Activated naive CD4-positive, alpha-beta T cell treated with anti-CD3 and anti-CD28 coated beads for 36 hours (primary cell): ENCODE data around the gene CFAP61. TPM values are rescaled to one million over a fixed set of nuclear protein-coding genes. Genes with fewer than 3 reads are reported as not detected.
A peak's percentile ranks its signal among the peaks of the same experiment; 100 is the strongest.

Source experiments
- CTCF ChIA-PET: fragments of 350-600 bp; sonication (Branson Sonifier 250); formaldehyde crosslinking; loops from one replicate; lab custom pipeline; 2021; ENCODE audit warnings: antibody characterized with exemption; lab: Charles Lee
- DNase-seq: peaks from one replicate; pipeline ENCODE4 v3.0.0-alpha.2; 2020
- H3K27ac Mint-ChIP-seq: one replicate; pipeline ENCODE4 v1.8.0; 2021; ENCODE audit warnings: mild to moderate bottlenecking, mixed read lengths
- H3K27me3 Mint-ChIP-seq: one replicate; pipeline ENCODE4 v1.8.0; 2021; ENCODE audit warnings: low read depth, mixed read lengths
- H3K36me3 Mint-ChIP-seq: one replicate; pipeline ENCODE4 v1.8.0; 2021; ENCODE audit warnings: low read depth, mixed read lengths
- H3K4me1 Mint-ChIP-seq: one replicate; pipeline ENCODE4 v1.8.0; 2021; ENCODE audit warnings: low read depth, mixed read lengths
- H3K4me3 Mint-ChIP-seq: one replicate; pipeline ENCODE4 v1.8.0; 2021; ENCODE audit warnings: mild to moderate bottlenecking, moderate library complexity, mixed read lengths
- H3K9me3 Mint-ChIP-seq: one replicate; pipeline ENCODE4 v1.8.0; 2021; ENCODE audit warnings: mixed read lengths
- intact Hi-C: fragments of 100-400 bp; cut with micrococcal nuclease; formaldehyde crosslinking; loops from one replicate; pipeline ENCODE4 v1.15.1; 2023
- total RNA-seq, 2 experiments: library from RNA; stranded (reverse); gene quantifications; one replicate each; pipeline ENCODE4 v1.2.3, GENCODE V29; 2021

CFAP61 gene
- total RNA-seq, 2 experiments from 2014 or later, result not detected

DNA sequence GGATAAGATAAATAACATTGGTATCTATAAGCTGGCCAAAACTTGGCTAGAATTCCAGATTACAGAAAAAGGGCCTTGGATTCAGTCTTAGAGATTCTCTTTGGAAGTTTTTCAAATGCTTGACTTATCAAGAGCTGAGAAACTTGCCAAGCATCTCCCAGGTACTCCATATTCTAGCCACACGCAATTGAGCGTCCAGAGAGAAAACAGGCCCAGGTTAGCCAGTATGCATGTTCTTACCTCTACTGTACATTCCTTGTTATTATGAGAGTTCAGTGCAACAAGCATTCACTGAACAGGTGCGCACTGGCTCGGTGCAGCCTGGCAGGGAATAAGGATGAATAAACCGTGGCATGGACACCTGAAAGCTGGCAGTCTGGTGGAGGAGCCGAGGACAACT is 13.7 kb upstream of the CFAP61 start:
- Mint-ChIP-seq H3K4me3 (no peak overlapping the region), H3K36me3 (peaks cover 45% of the 10 kb centered on the region), H3K27ac (no peak overlapping the region), H3K4me1 (no peaks in the 10 kb centered on the region), H3K27me3 (no peaks in the 10 kb centered on the region), H3K9me3 (no peaks in the 10 kb centered on the region)
- CTCF ChIA-PET, result no interaction called here
- DNase-seq, result no peak
- intact Hi-C loops, result no loop called here

DNA sequence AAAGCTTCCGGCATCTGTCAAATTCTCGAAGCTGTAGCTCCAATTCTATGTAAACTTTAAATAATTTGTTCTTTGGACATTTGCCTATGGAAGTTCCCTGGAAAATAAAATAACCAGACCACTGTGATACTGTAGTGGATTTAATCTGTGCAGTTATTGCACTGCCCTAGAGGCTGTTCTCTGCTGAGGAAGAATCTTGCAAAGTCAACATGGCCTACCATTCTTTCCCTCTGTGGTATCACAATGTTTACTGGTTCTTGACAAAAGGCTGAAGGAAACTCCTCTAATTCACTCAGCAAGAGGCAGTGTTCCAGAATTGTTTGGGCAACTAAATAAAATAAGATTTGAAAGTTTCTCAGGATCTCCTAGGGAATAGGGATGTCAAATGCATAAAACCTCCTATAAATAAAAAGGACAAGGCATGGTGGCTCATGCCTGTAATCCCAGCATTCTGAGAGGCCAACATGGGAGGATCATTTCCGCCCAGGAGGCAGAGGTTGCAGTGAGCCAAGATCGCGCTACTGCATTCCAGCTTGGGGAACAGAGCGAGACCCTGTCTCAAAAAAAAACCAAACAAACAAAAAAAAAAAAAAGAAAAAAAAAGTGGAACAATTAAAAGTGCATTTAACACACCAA is 12.5 kb upstream of the CFAP61 start:
- intact Hi-C loops, result no loop called here
- Mint-ChIP-seq H3K9me3 (no peaks in the 10 kb centered on the region), H3K36me3 (peaks cover 49% of the 10 kb centered on the region), H3K4me1 (peaks cover 5% of the 10 kb centered on the region), H3K27ac (no peak overlapping the region), H3K27me3 (no peaks in the 10 kb centered on the region), H3K4me3 (no peak overlapping the region)
- DNase-seq, result no peak
- CTCF ChIA-PET, result no interaction called here

DNA sequence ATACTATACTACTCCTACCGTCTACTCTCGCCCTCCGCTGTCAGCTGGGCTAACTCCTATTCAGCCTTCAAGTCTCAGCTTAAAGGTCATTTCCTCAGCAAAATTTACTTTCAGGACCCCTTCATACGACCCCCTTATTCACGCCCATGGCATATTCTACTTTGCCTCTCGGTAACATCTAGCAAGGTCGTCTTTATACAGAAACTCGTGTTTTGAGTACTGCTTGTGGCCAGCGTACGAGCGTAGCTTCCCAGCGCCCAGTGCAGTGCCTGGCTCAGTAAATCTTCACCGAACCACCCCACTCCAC is 612 bp upstream of the CFAP61 start:
- CTCF ChIA-PET, result interaction anchor here (0.7 to 3.2 kb wide), 4 partner anchors 36 to 1184 kb away, joined by 3 to 18 read pairs (median 3); partner anchors contain the start of gene NAA20
- Mint-ChIP-seq H3K27me3 (peaks cover 5% of the 10 kb centered on the region), H3K4me3 (peak overlapping the region; percentile 97), H3K27ac (peak overlapping the region; percentile 96), H3K36me3 (peaks cover 21% of the 10 kb centered on the region), H3K4me1 (peaks cover 14% of the 10 kb centered on the region), H3K9me3 (no peaks in the 10 kb centered on the region)
- DNase-seq, result no peak
- intact Hi-C loops, result loop anchor here (1.0 to 10.0 kb wide), 6 partner anchors 34 to 1544 kb away; partner anchors contain the start of genes KIZ, NAA20, RALGAPA2 and SEC23B

DNA sequence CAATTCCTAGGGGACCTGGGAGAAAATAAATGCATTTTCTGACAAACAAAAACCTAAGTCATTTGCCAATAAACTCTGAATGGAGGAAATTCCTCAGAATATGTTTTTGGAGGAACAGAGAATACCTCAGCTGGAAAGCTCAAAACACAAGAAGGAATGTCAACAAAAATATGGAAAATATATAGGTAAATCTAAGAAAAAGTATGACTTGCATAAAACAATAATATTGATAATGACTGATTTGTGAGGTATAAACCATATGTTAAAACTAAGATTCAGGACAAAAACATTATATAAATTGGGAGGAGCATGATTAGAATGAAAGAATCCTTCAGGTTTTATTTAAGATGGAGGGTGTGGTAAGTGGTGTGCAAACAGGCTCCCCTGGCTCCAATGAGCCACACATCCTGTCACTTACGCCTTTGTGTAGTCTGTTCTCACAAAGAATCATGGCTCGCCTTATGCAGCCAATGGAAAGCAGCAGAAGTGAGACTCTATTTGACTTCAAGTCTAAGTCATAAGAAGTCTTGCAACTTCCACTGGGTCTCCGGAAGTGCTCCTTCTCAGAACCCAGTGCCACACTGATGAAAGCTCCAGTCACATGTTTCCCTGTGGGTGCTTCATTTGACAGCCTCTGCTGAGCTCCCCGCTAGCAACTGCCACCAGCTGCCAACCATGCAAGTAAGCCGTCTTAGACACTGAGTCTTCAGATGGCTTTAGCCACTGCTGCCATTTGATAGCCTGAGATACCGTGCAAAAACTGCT is 8.1 kb downstream of the CFAP61 start:
- Mint-ChIP-seq H3K36me3 (no peaks in the 10 kb centered on the region), H3K27me3 (peaks cover 17% of the 10 kb centered on the region), H3K4me3 (no peak overlapping the region), H3K9me3 (no peaks in the 10 kb centered on the region), H3K27ac (no peak overlapping the region), H3K4me1 (no peaks in the 10 kb centered on the region)
- DNase-seq, result no peak
- CTCF ChIA-PET, result no interaction called here
- intact Hi-C loops, result no loop called here

DNA sequence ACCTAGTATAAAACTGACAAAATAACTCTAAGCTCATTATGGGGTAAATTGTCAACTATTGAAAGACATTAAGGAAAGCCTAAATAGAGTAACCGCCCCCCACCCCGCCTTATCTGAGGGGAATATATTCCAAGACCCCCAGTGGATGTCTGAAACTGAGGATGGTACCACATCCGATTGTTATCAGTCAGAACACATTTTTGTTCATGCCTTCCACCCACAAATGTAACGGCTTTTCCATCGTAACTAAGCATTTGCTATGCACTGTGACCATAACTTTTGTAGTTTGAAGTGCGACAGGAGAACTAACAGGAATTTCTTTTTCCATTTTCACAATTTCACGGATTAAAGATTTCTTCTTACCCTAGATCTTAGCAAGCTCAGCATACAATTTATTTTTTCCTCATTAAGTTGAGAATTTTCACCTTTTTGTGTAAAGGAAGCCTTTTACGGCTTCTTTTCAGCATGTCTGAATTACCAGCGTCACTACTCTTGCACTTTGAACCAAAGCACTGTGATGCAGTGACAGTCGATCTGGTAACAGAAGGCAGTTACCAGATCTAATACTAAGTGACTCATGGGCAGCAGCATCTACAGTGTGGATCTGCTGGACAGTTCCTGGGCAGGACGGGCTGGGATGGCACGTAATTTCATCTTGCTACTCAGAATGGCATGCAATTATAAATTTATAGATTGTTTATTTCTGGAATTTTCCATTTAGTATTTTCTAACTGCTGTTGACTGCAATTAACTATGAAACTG is 11.8 kb downstream of the CFAP61 start:
- Mint-ChIP-seq H3K4me3 (no peak overlapping the region), H3K27me3 (peaks cover 15% of the 10 kb centered on the region), H3K27ac (no peak overlapping the region), H3K4me1 (no peaks in the 10 kb centered on the region), H3K36me3 (no peaks in the 10 kb centered on the region), H3K9me3 (no peaks in the 10 kb centered on the region)
- intact Hi-C loops, result no loop called here
- CTCF ChIA-PET, result no interaction called here
- DNase-seq, result no peak

DNA sequence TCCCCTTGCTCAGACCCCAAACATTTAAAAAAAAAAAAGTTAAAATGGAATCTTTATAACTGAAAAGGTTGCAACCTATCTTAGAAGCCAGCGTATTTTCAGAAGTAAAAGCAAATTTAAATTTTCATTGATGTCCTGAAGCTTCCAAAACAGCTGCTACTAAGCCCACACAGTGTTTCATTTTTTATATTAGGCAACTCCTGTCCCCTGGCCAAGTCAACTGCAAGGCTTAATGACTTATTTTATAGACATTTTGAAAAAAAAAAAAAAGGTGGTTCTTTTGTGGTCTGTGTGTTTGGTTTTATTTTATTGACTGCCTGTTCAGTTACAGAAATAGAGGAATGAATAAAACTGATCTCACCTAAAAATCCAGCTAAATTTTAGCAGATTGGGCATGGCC is 13.0 kb downstream of the CFAP61 start:
- H3K36me3 Mint-ChIP-seq, result no peaks in the 10 kb centered on the region
- H3K4me1 Mint-ChIP-seq, result no peaks in the 10 kb centered on the region
- DNase-seq, result no peak
- intact Hi-C loops, result no loop called here
- no peak overlapping the region for H3K27ac Mint-ChIP-seq
- H3K27me3 Mint-ChIP-seq, result peaks cover 15% of the 10 kb centered on the region
- no peaks in the 10 kb centered on the region for H3K9me3 Mint-ChIP-seq
- no peak overlapping the region for H3K4me3 Mint-ChIP-seq
- CTCF ChIA-PET, result no interaction called here

DNA sequence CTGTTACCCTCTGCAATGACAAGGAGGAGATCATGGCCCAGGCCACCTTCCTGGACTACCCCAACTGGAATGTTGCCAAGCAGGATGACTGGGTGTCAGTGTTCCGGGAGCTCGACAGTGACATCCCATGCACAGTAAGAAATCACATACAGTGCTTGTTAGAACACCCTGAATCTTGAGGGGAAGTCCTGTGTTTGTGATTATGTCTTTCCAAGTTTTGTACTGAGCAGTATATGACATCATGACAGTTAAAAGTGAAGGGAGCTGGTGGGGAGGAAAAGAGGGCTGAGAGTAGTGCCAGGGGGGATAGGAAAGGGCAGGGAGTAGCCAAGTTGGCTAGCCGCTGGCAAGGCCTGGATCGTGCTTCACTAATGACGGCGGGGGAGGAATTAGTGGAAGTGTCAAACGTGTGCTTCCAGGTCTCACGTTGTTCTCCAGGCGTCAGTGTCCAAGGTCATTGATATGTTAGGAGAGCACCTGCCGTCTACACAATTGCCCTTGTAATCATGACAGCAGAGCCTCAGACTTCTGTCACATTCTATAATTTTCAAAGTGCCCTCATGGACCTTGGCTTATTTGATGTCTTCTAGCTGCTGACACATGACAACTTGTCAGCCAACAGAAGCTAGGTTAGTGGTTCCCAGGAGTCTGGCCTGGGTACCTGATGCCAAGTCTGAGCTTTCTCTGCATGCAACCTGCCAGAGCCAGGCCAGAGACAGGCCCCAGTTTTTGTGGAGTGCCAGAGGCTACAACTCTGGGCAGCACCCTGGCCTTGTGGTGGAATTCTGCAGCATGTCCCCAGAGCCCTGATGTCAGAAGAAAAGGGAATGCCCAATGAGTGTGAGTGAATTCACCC is 18.8 kb downstream of the CFAP61 start:
- Mint-ChIP-seq H3K27ac (no peak overlapping the region), H3K4me3 (no peak overlapping the region), H3K27me3 (no peaks in the 10 kb centered on the region), H3K9me3 (no peaks in the 10 kb centered on the region), H3K36me3 (no peaks in the 10 kb centered on the region), H3K4me1 (no peaks in the 10 kb centered on the region)
- intact Hi-C loops, result no loop called here
- CTCF ChIA-PET, result interaction anchor here (0.9 kb wide), 1 partner anchor 13 kb away, joined by 3 read pairs; no protein-coding TSS in a partner anchor
- no peak for DNase-seq

DNA sequence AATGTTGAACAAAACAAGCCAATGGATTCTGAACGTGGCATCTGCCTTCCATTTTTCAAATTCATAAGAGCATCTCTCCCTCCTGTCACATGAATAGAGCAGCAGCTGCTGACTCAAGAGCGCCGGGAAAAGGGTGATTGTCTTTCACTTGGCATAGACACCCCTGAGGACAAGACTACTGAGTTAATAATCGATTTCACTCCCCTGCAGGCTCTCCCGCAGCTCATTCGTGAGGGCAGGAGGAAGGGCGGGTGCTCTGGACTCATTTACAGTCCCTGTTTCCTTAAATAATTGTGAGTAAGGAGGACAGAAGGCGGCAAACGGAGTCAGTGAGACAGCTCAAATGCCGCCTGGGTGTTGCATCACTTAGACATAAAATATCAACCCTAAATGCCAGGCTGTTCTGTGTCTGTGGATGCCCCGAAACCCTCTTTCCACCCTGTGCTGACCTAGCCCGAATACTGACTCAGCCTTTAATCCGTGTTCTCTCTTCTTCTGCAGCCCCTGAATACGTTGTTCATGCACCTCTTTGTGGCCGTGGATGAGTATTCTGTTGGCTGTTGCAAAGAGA is 21.6 kb downstream of the CFAP61 start:
- intact Hi-C loops, result no loop called here
- H3K9me3 Mint-ChIP-seq, result no peaks in the 10 kb centered on the region
- H3K27ac Mint-ChIP-seq, result no peak overlapping the region
- no peaks in the 10 kb centered on the region for H3K27me3 Mint-ChIP-seq
- H3K4me3 Mint-ChIP-seq, result no peak overlapping the region
- DNase-seq, result no peak
- CTCF ChIA-PET, result no interaction called here
- H3K36me3 Mint-ChIP-seq, result no peaks in the 10 kb centered on the region
- no peaks in the 10 kb centered on the region for H3K4me1 Mint-ChIP-seq

DNA sequence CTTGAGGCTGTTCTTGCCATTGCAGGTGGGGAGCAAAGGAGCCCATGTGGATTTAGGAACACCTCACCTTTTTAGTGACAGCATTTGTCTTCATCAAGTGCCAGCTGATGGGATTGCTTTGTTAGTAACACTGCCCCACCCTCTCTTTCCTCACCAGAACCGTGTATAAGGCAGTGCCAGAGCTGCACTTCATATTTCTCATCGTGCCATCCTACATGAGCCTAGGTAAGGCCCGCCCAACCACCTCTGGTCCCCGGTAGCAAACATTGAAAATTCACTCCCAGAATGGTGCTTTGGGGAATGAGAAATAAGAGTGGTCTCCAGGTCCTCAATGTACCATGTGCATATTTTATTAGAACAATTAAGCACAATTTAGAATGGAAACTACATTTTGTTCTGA is 22.7 kb downstream of the CFAP61 start:
- no peak for DNase-seq
- Mint-ChIP-seq H3K27me3 (no peaks in the 10 kb centered on the region), H3K4me1 (no peaks in the 10 kb centered on the region), H3K4me3 (no peak overlapping the region), H3K9me3 (no peaks in the 10 kb centered on the region), H3K36me3 (no peaks in the 10 kb centered on the region), H3K27ac (no peak overlapping the region)
- CTCF ChIA-PET, result no interaction called here
- intact Hi-C loops, result no loop called here

DNA sequence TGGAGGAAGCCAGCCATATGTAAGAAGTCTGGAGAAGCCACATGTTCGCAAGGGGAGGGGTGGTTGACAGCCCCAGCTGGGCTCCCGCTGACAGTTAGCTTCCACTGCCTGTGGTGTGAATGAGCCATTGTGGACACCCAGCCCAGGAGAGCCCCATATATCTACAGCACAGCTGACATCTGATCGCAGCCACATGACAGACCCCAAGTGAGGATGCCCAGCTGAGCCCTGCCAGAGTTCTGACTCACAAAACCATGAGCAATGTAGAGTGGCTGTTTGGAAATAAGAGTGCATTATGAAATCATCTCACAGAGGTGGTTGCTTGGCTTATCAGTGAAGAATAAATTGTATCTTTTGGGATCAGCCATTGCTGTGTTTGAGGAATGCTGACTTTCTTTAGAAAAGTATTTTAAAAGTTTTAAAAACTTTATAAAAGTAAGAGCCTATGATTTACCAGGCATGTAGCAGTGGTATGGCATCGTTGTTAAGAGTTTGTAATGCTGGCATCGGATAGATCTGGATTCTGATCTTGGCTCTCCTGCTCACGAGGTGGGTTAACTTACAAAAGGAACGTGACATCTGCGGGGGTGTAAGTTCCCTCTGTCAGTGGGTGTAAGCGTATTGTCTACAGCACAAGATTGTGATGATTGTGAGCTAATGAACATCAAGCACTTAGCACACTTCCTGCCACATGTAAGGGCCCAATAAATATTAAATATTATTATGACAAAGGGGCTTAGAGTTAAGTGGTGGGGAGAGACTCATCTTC is 24.1 kb downstream of the CFAP61 start:
- Mint-ChIP-seq H3K27ac (no peak overlapping the region), H3K4me3 (no peak overlapping the region), H3K27me3 (no peaks in the 10 kb centered on the region), H3K9me3 (no peaks in the 10 kb centered on the region), H3K4me1 (no peaks in the 10 kb centered on the region), H3K36me3 (no peaks in the 10 kb centered on the region)
- CTCF ChIA-PET, result no interaction called here
- intact Hi-C loops, result no loop called here
- DNase-seq, result no peak

DNA sequence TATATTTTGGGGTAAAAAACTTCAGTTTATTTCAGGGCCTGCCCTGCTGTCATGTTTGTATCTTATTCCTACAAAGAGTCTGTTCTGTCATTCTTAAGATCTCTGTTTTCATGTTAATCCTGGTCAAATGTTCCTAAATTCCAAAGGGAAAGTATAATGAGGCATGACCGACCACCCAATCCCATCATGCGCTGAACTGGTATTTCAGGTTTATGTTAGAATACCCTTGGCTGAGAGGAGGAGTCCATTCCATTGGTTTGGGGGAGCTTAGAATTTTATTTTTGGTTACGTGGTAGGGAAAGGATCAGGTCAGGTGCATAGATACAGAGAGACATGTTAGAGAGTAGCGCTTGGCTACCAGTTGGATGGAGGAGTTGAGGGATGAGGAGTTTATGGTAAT is 25.7 kb downstream of the CFAP61 start:
- peaks cover 5% of the 10 kb centered on the region for H3K27me3 Mint-ChIP-seq
- H3K36me3 Mint-ChIP-seq, result no peaks in the 10 kb centered on the region
- CTCF ChIA-PET, result no interaction called here
- H3K4me3 Mint-ChIP-seq, result no peak overlapping the region
- no peak for DNase-seq
- no peak overlapping the region for H3K27ac Mint-ChIP-seq
- H3K9me3 Mint-ChIP-seq, result no peaks in the 10 kb centered on the region
- intact Hi-C loops, result no loop called here
- H3K4me1 Mint-ChIP-seq, result no peaks in the 10 kb centered on the region
